Ovary (tissue), 9 donors: ENCODE measurements around the gene DAPK3. TPM values are rescaled to one million over a fixed set of nuclear protein-coding genes. Genes with fewer than 3 reads are reported as not detected.

Experiments
- DNase-seq, 5 donors: peaks; one replicate each; pipeline ENCODE4 v3.0.0-alpha.2; 2019 to 2020
- H3K27ac ChIP-seq, 2 donors: fragments of 200-600 bp; one replicate each; pipeline versions ENCODE4 v1.5.1 to v1.8.0; 2019 to 2022
- H3K27me3 ChIP-seq: fragments of 200-600 bp; one replicate; pipeline ENCODE4 v1.8.0; 2022
- H3K36me3 ChIP-seq: fragments of 200-600 bp; sonication (generic); one replicate; pipeline ENCODE4 v1.5.1; 2019
- H3K4me1 ChIP-seq: one replicate; pipeline ENCODE4 v1.8.1; 2013; ENCODE audit warnings: mild to moderate bottlenecking, moderate library complexity; ENCODE audit not compliant: insufficient read depth
- H3K4me3 ChIP-seq: fragments of 200-600 bp; sonication (generic); one replicate; pipeline ENCODE4 v1.5.1; 2017
- H3K9me3 ChIP-seq, 2 donors: fragments of 200-600 bp in 1 of 2; sonication (generic) in 1 of 2; one replicate each; pipeline versions ENCODE4 v1.5.1 to v1.8.1; 2013 to 2019; ENCODE audit warnings: mild to moderate bottlenecking in 1 of 2, moderate library complexity in 1 of 2
- EP300 ChIP-seq: sonication (generic); formaldehyde crosslinking; IDR thresholded peaks from one replicate; pipeline ENCODE4 v1.6.1; 2017; ENCODE audit warnings: antibody characterized with exemption
- POLR2A ChIP-seq: fragments of 450-650 bp; IDR thresholded peaks from one replicate; pipeline ENCODE4 v1.6.1; 2017; ENCODE audit warnings: antibody characterized with exemption, mild to moderate bottlenecking, moderate library complexity
- WGBS, 3 donors: extraction: QIAGEN DNeasy Blood & Tissue Kit in 1 of 3; methylation state at CpG; one replicate each; pipeline versions ENCODE4 v1.1.5 to v1.1.7; 2013 to 2017; 5-methylcytosine and 5-hydroxymethylcytosine counted together
- intact Hi-C, 4 donors: fragments of 100-400 bp; cut with DNase I; formaldehyde crosslinking; loops; one replicate each; pipeline versions ENCODE4 v1.11.0 to v1.15.1; 2022 to 2023
- polyA plus RNA-seq, 2 donors: library from polyadenylated mRNA; stranded (reverse); fragments of 200-250 nt in 1 of 2; fragments of 350-450 nt in 1 of 2; fragmentation: Illumina TruSeq in 1 of 2; extraction: RNeasy Lipid Tissue Mini Kit (QIAGEN cat#74804) in 1 of 2; gene quantifications; one replicate each; pipeline ENCODE4 v1.2.3, GENCODE V29; 2013 to 2014
- total RNA-seq, 7 donors: library from RNA; depleted of rRNA in 2 of 7; stranded (reverse); fragments of >200 nt in 2 of 7; fragmentation: NEBNext Ultra II Directional in 3 of 7; extraction: Animal tissue kit (Norgen Biotek cat#: 25700) in 3 of 7; gene quantifications; one replicate each; pipeline versions ENCODE4 v1.1.0 to v1.2.4, GENCODE V29; 2016 to 2023
- TF ChIP-seq, protein P1 (sequence below), 3 donors: fragments of 450-650 bp in 2 of 3; fragments of 200-600 bp in 1 of 3; IDR thresholded peaks; one replicate each; pipeline versions ENCODE4 v1.5.1 to v1.8.0; 2016 to 2022; ENCODE audit warnings: antibody characterized with exemption in 3 of 3, mild to moderate bottlenecking in 1 of 3
- donor health status: DM: no; HTN: no; CAD: no; lungs with moderate emphysema.
- donor health status: DM: no; HTN: no; CAD: no.
- donor health status: Bipolar disorder and iron deficiency.
- donor health status: DM: yes; HTN: yes; CAD: no.
- donor health status: DM: no; HTN: no; CAD: no.
- donor health status: DM: yes; HTN: yes; CAD: no.

DAPK3 gene
- total and polyA plus RNA-seq, 9 donors: 8.3 to 101 (median 57.0) TPM

DNA sequence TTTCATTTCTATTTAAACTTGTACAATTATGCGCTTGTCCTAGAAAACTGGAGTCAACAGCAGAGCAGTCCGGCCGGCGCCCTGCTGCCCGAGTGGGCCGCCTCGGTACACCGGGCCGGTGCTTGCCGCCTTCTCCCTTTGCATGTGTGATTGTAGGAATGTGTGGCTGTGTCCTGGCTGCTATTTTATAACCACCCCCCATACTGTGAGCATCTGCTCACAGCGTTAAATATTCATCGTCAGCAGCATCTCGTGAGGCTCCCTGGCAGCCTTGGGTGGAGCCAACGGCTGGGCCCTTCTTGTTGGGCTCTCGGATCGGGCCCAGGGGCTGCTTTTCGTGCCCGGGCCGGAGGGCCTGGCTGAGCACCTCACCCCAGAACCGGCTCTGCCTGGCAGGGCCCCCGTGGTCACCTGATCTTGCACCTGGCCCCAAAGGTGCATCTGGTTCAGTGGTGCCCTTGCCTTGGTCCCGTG, 47.3 kb upstream of the DAPK3 start:
- WGBS, 3 donors: 79 to 84% (median 82%) methylated on average over 22 of the region's 22 CpGs
- intact Hi-C loops: loop anchor here in 1 of 4 donors (10.0 kb wide), 1 partner anchor 97 kb away; no protein-coding TSS in a partner anchor

DNA sequence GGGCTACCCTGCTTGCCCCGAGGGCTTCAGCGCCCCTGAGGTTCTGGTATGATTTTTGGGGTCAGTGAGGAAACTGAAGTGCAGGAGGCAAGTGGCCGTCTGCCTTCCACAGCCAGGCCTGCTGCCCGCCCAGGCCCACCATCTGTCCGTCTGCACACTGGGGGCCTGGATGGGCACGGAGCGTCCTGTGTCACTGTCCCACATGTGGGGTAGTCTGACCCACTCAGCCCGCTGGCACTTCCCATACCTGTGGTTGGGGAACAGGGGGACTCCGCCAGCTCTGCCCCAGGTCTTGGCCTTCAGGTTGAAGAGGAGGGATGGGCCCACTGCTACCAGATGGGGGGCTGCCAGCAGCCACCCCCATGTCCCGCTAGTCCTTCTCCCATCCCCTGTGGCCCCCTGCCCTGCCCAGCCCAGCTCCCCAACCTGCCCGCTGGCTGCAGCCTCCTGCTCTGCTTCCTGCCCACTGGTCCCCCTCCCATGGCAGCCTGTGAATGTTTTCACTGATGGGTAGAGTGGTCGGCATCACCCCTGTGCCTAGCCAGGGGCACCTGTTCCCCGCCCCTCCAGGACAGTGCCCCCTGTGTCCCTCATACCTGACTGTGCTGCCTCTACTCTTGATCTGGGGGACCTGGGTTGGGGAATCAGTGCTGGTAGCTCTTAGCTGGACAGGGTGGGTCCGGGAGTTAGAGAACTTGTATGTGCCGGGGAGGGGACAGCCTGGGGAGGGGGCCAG, 46.2 kb upstream of the DAPK3 start:
- WGBS, 3 donors: 91 to 98% (median 92%) methylated on average over 14 to 15 of the region's 15 CpGs
- Histone ChIP-seq H3K4me1 (peaks cover 7% of the 10 kb centered on the region), H3K27me3 (no peaks in the 10 kb centered on the region), H3K27ac (no peak overlapping the region), H3K9me3 (no peaks in the 10 kb centered on the region), H3K36me3 (no peaks in the 10 kb centered on the region), H3K4me3 (no peak overlapping the region)
- DNase-seq: no peak
- TF ChIP-seq, protein P1, sequence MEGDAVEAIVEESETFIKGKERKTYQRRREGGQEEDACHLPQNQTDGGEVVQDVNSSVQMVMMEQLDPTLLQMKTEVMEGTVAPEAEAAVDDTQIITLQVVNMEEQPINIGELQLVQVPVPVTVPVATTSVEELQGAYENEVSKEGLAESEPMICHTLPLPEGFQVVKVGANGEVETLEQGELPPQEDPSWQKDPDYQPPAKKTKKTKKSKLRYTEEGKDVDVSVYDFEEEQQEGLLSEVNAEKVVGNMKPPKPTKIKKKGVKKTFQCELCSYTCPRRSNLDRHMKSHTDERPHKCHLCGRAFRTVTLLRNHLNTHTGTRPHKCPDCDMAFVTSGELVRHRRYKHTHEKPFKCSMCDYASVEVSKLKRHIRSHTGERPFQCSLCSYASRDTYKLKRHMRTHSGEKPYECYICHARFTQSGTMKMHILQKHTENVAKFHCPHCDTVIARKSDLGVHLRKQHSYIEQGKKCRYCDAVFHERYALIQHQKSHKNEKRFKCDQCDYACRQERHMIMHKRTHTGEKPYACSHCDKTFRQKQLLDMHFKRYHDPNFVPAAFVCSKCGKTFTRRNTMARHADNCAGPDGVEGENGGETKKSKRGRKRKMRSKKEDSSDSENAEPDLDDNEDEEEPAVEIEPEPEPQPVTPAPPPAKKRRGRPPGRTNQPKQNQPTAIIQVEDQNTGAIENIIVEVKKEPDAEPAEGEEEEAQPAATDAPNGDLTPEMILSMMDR (IDR thresholded peaks at IDR 0.05): no peak
- no peak for TF ChIP-seq EP300
- TF ChIP-seq POLR2A: no peak
- intact Hi-C loops: loop anchor here in 1 of 4 donors (10.0 kb wide), 1 partner anchor 98 kb away; no protein-coding TSS in a partner anchor

More for the DNA sequence above, 47.3 kb upstream of the DAPK3 start:
- no peak overlapping the region for H3K4me3 ChIP-seq
- no peaks in the 10 kb centered on the region for H3K27me3 ChIP-seq
- TF ChIP-seq, protein P1 (IDR thresholded peaks at IDR 0.05): no peak
- TF ChIP-seq EP300 (no peak), POLR2A (no peak)
- H3K9me3 ChIP-seq: no peaks in the 10 kb centered on the region
- no peaks in the 10 kb centered on the region for H3K36me3 ChIP-seq
- H3K4me1 ChIP-seq: peaks cover 7% of the 10 kb centered on the region
- no peak for DNase-seq
- H3K27ac ChIP-seq: no peak overlapping the region

DNA sequence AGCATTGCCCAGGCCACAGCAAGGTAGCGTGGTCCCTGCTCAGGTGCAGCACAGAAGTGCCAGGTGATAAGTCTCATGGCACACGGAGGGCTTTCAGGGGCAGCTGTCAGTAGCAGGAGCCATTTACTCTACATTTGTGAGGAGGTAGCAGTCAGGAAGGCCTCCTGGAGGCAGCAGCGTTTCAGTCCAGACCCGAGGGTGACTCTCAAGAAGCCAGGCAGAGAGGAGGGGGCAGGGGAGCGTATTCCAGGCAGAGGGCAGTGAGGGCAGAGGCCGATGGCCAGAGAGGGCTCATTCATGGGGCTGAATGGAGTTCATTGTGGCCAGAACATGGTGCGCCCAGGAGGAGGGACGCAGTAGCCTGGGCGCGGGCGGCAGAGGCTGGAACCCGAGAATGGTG, 45.6 kb upstream of the DAPK3 start:
- DNase-seq: no peak
- Histone ChIP-seq H3K4me1 (peaks cover 7% of the 10 kb centered on the region), H3K36me3 (no peaks in the 10 kb centered on the region), H3K27ac (peak overlapping the region in 1 of 2 donors; percentile 4), H3K4me3 (no peak overlapping the region), H3K9me3 (no peaks in the 10 kb centered on the region), H3K27me3 (no peaks in the 10 kb centered on the region)
- 83 to 85% (median 84%) methylated on average over 12 of the region's 12 CpGs for WGBS, 3 donors
- intact Hi-C loops: loop anchor here in 1 of 4 donors (10.0 kb wide), 1 partner anchor 98 kb away; no protein-coding TSS in a partner anchor
- TF ChIP-seq, protein P1 (IDR thresholded peaks at IDR 0.05): no peak
- TF ChIP-seq EP300 (no peak), POLR2A (no peak)

DNA sequence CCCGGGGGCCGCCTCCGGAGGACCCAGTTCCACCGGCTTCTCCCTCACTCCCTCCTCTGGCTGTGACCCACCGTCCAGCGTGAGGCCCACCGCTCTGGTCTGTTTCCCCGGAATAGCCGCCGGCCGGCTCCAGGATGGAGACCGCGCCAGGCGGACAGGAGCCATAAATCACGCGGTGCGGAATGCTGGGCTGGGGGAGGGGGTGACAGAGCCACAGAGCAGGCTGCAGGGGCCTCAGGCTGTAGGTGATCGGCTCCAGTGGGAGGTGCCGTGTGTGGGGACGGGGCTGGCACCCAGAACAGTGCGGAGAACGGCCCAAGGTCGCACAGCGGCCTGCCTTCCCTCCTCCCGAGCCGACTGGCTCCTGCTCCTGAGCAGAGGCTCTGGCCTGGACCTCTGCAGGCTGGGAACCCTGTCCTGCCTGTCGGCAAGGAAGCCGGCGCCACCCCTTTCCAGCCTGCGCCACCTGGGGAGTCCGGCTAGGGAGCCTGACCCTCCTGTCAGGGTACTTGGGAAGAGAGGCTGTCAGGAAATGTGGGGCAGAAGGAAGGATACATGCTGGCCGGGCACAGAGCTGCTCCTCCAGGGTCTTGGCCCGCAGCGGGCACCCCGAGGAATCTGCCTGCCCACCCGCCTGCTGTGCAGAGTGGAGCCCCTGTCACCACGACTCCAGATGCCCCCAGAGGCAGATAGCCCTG, 45.0 kb upstream of the DAPK3 start:
- Histone ChIP-seq H3K4me3 (peak overlapping the region; percentile 10), H3K27ac (peak overlapping the region; percentile 4 to 75), H3K36me3 (no peaks in the 10 kb centered on the region), H3K27me3 (no peaks in the 10 kb centered on the region), H3K4me1 (peaks cover 10% of the 10 kb centered on the region), H3K9me3 (no peaks in the 10 kb centered on the region)
- intact Hi-C loops: loop anchor here in 1 of 4 donors (10.0 kb wide), 1 partner anchor 99 kb away; no protein-coding TSS in a partner anchor
- 13 to 29% (median 20%) methylated on average over 36 to 37 of the region's 37 CpGs for WGBS, 3 donors
- TF ChIP-seq, protein P1 (IDR thresholded peaks at IDR 0.05): no peak
- TF ChIP-seq EP300: no peak
- TF ChIP-seq POLR2A: no peak
- peak; percentile 54 to 75 (median 67) for DNase-seq
